ENCODE measurements around the gene CHRND. TPM values are rescaled to one million over a fixed set of nuclear protein-coding genes. Genes with fewer than 3 reads are reported as not detected.

Gene CHRND
- total RNA-seq, 4 donors from 2014 or later, result not detected

DNA sequence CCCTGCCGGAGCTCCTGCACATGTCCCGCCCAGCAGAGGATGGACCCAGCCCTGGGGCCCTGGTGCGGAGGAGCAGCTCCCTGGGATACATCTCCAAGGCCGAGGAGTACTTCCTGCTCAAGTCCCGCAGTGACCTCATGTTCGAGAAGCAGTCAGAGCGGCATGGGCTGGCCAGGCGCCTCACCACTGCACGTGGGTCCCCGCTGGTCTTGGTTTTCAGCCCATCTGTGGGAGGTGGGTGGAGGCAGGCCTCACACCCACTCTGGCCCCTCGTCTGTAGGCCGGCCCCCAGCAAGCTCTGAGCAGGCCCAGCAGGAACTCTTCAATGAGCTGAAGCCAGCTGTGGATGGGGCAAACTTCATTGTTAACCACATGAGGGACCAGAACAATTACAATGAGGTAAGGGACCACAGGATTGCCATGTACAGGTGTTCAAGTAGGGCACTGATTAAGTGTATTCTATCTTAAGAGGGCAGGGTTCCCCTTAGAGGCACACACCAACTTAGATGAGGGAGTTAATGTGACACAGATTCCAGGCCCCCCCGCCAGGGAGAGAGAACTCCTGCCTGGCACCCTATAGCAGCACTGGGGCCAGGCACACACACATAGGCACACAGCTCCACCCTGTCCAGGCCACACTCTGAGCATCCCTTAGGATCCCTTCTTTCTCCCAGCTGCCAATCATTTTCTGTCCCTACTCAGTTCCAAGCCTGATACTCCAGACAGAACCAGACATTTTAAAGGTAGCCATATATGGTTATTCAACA, 8.2 kb downstream of the CHRND start:
- TF ChIP-seq, protein P1, sequence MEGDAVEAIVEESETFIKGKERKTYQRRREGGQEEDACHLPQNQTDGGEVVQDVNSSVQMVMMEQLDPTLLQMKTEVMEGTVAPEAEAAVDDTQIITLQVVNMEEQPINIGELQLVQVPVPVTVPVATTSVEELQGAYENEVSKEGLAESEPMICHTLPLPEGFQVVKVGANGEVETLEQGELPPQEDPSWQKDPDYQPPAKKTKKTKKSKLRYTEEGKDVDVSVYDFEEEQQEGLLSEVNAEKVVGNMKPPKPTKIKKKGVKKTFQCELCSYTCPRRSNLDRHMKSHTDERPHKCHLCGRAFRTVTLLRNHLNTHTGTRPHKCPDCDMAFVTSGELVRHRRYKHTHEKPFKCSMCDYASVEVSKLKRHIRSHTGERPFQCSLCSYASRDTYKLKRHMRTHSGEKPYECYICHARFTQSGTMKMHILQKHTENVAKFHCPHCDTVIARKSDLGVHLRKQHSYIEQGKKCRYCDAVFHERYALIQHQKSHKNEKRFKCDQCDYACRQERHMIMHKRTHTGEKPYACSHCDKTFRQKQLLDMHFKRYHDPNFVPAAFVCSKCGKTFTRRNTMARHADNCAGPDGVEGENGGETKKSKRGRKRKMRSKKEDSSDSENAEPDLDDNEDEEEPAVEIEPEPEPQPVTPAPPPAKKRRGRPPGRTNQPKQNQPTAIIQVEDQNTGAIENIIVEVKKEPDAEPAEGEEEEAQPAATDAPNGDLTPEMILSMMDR (IDR thresholded peaks at IDR 0.05), result no peak
- TF ChIP-seq POLR2A (IDR thresholded peaks at IDR 0.05), result no peak
- intact Hi-C loops (cut with DNase I), result no loop called here
- Histone ChIP-seq H3K9me3 (peaks cover 0 to 6% (median 0%) of the 10 kb centered on the region in 3 donors), H3K27ac (no peak overlapping the region), H3K4me1 (peaks cover 0 to 12% (median 2%) of the 10 kb centered on the region in 3 donors), H3K4me3 (no peak overlapping the region), H3K36me3 (no peaks in the 10 kb centered on the region), H3K27me3 (peaks cover 0 to 51% (median 0%) of the 10 kb centered on the region in 4 donors)
- DNase-seq, result no peak
- 55 to 89% methylated on average over 1 to 5 of the region's 13 CpGs for WGBS, 2 donors

DNA sequence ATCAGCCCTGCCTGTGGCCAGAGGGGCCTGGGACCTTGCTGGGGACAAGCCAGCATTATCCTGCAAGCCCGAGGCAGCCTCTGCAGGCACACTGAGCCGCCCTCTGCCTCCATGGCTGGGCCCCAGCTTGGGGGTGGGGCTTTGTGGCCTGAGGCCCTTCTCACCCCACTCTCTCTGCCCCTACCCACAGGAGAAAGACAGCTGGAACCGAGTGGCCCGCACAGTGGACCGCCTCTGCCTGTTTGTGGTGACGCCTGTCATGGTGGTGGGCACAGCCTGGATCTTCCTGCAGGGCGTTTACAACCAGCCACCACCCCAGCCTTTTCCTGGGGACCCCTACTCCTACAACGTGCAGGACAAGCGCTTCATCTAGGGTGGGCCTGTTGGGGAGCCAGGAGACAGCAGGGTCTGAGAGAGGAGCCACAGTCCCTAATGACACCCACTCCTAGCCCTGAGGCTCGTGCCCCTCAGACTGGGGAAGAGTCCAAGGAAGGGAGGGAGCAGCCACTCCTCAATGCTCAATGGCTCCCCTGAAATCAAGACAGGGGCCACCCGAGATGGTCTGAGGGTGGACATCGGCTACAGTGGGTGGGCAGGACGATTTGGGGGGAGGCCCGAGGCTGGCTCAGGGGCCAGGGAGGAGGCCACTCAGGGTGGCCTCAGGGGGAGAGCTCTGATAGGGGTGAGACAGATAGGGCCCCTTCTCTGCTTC, 9.1 kb downstream of the CHRND start:
- intact Hi-C loops (cut with DNase I), result no loop called here
- no peak overlapping the region for H3K4me3 ChIP-seq
- WGBS, 2 donors, result 27 to 64% methylated on average over 2 to 3 of the region's 14 CpGs
- H3K27me3 ChIP-seq, result peaks cover 0 to 59% (median 0%) of the 10 kb centered on the region in 4 donors
- H3K4me1 ChIP-seq, result peaks cover 0 to 18% (median 4%) of the 10 kb centered on the region in 3 donors
- TF ChIP-seq POLR2A (IDR thresholded peaks at IDR 0.05), result no peak
- TF ChIP-seq, protein P1 (IDR thresholded peaks at IDR 0.05), result no peak
- no peak overlapping the region for H3K27ac ChIP-seq
- no peaks in the 10 kb centered on the region for H3K36me3 ChIP-seq
- DNase-seq, result no peak
- H3K9me3 ChIP-seq, result peaks cover 0 to 6% (median 0%) of the 10 kb centered on the region in 3 donors

DNA sequence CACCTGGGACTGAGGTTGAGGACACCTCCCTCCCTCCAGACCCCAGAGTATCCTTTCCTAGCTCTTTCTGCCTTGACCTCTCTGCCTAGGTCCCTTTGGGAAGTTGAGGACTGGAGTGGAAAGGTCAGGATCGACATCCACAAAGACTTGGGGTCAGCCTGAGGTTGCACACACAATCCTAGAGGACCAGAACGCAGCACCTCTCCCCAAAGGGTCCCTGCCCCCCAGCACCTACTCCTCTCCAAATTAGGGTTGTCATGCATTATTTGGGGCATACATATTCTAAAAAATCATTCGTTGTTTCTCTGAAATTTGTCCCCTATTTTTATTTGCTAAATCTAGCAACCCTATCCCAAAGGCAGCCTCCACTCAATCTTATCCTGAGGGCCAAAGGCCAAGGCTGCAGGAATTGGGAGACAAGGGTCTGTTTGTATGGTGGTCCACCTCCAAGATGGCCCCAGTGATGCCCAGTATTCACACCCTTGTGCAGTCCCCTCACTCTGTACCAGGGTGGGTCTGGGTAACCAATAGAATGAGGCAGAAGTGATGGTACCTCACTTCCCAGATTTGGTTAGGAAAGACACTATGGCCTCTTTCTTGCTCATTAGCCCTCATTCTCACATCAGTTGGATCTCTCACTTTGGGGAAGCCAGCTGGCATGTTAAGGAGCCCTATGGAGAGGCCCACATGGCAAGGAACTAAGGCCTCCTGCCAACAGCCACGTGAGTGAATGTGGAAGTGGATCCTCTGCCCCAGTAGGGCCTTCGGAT, 10.0 kb downstream of the CHRND start:
- intact Hi-C loops (cut with DNase I), result no loop called here
- 81 to 86% methylated on average over 3 to 5 of the region's 5 CpGs for WGBS, 2 donors
- H3K27me3 ChIP-seq, result peaks cover 0 to 66% (median 0%) of the 10 kb centered on the region in 4 donors

DNA sequence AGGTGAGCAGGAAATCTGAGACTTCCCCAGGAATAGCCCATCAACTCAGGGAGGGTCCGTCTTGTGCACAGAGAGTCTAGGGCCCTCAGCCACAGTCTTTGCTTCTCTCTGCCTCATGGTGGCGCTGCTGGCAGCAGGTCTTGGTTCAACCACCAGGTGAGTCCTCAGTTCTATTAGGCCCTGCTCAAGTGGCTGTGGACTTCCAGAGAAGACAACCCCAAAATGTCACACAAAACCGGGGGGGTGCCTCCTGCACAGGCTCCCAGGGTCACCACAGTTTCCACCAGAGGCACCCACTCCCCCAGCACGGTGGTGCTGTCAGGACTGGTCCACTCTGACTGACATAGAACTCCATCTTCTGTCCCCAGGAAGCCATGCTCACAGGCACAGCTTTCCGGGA, 11.1 kb downstream of the CHRND start:
- Histone ChIP-seq H3K4me3 (no peak overlapping the region), H3K4me1 (peaks cover 0 to 18% (median 4%) of the 10 kb centered on the region in 3 donors), H3K27me3 (peaks cover 0 to 66% (median 0%) of the 10 kb centered on the region in 4 donors), H3K36me3 (no peaks in the 10 kb centered on the region), H3K9me3 (peaks cover 0 to 6% (median 0%) of the 10 kb centered on the region in 3 donors), H3K27ac (no peak overlapping the region)
- DNase-seq, result no peak
- TF ChIP-seq POLR2A (IDR thresholded peaks at IDR 0.05), result no peak
- TF ChIP-seq, protein P1 (IDR thresholded peaks at IDR 0.05), result peak in 1 of 6 experiments; percentile 40
- intact Hi-C loops (cut with DNase I), result no loop called here
- WGBS, 2 donors, result 58 to 71% methylated on average over 1 to 2 of the region's 5 CpGs

More for the DNA sequence above, 10.0 kb downstream of the CHRND start:
- no peak overlapping the region for H3K4me3 ChIP-seq
- peaks cover 0 to 18% (median 4%) of the 10 kb centered on the region in 3 donors for H3K4me1 ChIP-seq
- H3K9me3 ChIP-seq, result peaks cover 0 to 6% (median 0%) of the 10 kb centered on the region in 3 donors
- no peaks in the 10 kb centered on the region for H3K36me3 ChIP-seq
- no peak overlapping the region for H3K27ac ChIP-seq
- no peak for DNase-seq
- TF ChIP-seq, protein P1 (IDR thresholded peaks at IDR 0.05), result no peak
- no peak for TF ChIP-seq POLR2A (IDR thresholded peaks at IDR 0.05)
